Measurements from ENCODE around the gene SUPT3H. TPM values are rescaled to one million over a fixed set of nuclear protein-coding genes. Genes with fewer than 3 reads are reported as not detected.

Gene SUPT3H
- total RNA-seq, 2 experiments from 2014 or later = 8.2 to 11.7 TPM

GRCh38 chr6:44789806-44790205 is 587.9 kb downstream of the SUPT3H start:
- Mint-ChIP-seq H3K4me1 (peaks cover 9% of the 10 kb centered on the region), H3K27ac (no peak overlapping the region), H3K27me3 (no peaks in the 10 kb centered on the region), H3K9me3 (ENCODE audit: low read depth) (peaks cover 5% of the 10 kb centered on the region), H3K36me3 (peaks cover 5% of the 10 kb centered on the region), H3K4me3 (no peak overlapping the region)
- CTCF ChIA-PET = no interaction called here
- DNase-seq (no peak), ATAC-seq (no peak)

DNA sequence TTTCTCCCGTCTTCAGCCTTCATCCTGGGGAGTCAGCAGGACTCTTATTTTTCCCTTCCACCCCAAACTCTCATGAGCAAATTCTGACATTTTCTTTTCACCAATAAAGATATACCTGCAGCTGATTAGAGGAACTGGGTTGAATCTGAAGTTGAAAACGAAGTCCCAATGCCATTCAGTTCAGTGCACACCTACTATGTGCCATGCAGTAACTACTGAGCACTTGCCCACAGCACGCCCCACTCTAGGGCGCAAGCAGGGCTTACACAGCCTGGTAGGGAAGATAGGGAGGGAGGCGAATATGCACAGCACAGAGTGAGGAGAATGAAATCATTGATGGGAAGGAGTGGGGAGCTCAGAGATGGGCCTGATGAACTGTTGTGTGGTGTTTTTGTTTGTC is 588.7 kb downstream of the SUPT3H start:
- H3K9me3 Mint-ChIP-seq (ENCODE audit: low read depth) = peaks cover 5% of the 10 kb centered on the region
- H3K4me3 Mint-ChIP-seq = no peak overlapping the region
- H3K4me1 Mint-ChIP-seq = peaks cover 9% of the 10 kb centered on the region
- CTCF ChIA-PET = no interaction called here
- no peak for DNase-seq
- no peaks in the 10 kb centered on the region for H3K27me3 Mint-ChIP-seq
- H3K36me3 Mint-ChIP-seq = peaks cover 5% of the 10 kb centered on the region
- no peak for ATAC-seq
- H3K27ac Mint-ChIP-seq = no peak overlapping the region

- Mint-ChIP-seq H3K27ac (no peak overlapping the region), H3K36me3 (peaks cover 5% of the 10 kb centered on the region), H3K4me3 (no peak overlapping the region), H3K9me3 (ENCODE audit: low read depth) (peaks cover 5% of the 10 kb centered on the region), H3K4me1 (peaks cover 9% of the 10 kb centered on the region), H3K27me3 (no peaks in the 10 kb centered on the region)
- ATAC-seq = no peak
- no peak for DNase-seq
- CTCF ChIA-PET = no interaction called here
Measured at GRCh38 chr6:44788387-44788981, 589.2 kb downstream of the SUPT3H start.

GRCh38 chr6:44787254-44787834 is 590.4 kb downstream of the SUPT3H start:
- ATAC-seq (peak; percentile 33), DNase-seq (no peak)
- H3K9me3 Mint-ChIP-seq (ENCODE audit: low read depth) = peaks cover 5% of the 10 kb centered on the region
- H3K36me3 Mint-ChIP-seq = peaks cover 5% of the 10 kb centered on the region
- peaks cover 9% of the 10 kb centered on the region for H3K4me1 Mint-ChIP-seq
- CTCF ChIA-PET = no interaction called here
- H3K4me3 Mint-ChIP-seq = no peak overlapping the region
- H3K27ac Mint-ChIP-seq = peak overlapping the region; percentile 32
- no peaks in the 10 kb centered on the region for H3K27me3 Mint-ChIP-seq

DNA sequence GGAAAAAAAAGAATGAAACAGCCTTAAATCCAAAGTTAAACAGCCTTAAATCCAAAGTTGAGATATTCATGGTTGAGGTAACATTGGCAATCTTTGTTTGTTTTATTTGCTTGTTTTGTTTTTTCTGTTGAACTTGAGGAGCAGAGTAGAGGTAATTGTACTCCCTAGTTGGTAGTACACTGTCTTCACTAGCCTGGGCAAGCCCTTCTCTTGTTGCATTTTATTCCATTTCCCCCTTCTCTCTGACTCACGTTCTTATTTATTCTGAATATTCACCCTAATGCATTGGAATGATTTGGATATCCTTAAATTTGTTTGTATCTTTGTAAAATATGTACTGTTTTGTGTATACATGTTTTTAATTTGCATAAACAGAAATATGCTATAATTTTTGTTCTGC is 592.6 kb downstream of the SUPT3H start:
- CTCF ChIA-PET = no interaction called here
- Mint-ChIP-seq H3K4me3 (no peak overlapping the region), H3K9me3 (ENCODE audit: low read depth) (peaks cover 3% of the 10 kb centered on the region), H3K36me3 (peaks cover 5% of the 10 kb centered on the region), H3K27ac (no peak overlapping the region), H3K27me3 (no peaks in the 10 kb centered on the region), H3K4me1 (peaks cover 9% of the 10 kb centered on the region)
- ATAC-seq (no peak), DNase-seq (no peak)

DNA sequence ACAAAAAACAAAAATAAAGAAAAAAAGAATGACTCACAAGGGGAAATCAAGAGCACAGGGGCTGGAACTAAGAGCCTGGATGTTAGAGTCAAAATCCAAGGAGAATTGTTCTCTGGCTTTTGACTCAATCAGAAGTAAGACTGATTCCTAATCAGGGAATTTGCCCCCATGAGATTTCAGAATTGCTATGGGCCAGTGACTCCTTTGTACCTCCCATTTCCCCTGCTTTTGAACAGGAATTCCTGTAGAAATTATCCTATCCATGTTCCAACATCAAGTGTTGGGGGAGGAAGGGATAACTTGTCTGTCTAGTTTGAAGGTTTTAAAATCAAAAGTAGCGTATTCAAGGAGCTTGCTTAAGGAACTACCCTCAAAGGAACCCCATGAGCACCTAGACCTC is 593.5 kb downstream of the SUPT3H start:
- Mint-ChIP-seq H3K36me3 (peaks cover 5% of the 10 kb centered on the region), H3K9me3 (ENCODE audit: low read depth) (peaks cover 3% of the 10 kb centered on the region), H3K4me3 (no peak overlapping the region), H3K4me1 (peaks cover 9% of the 10 kb centered on the region), H3K27me3 (no peaks in the 10 kb centered on the region), H3K27ac (no peak overlapping the region)
- CTCF ChIA-PET = no interaction called here
- ATAC-seq (no peak), DNase-seq (no peak)

DNA sequence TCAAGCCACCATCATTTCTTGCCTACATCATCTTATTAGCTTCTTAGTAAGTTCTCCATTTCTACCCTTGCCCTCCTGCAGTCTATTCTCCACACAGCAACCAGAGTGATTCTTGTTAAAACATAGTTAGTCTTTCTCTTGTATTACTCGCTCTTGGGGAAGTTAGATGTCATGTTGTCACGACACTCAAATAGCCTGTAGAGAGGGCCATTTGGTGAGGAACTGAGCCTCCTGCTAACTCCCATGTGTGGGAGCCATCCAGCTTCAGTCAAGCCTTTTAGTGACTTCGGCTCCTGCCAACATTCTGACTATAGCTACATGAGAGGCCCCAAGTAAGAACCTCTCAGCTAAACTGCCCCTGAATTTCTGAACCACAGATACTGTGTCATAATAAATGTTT is 594.8 kb downstream of the SUPT3H start:
- no peak overlapping the region for H3K27ac Mint-ChIP-seq
- CTCF ChIA-PET = no interaction called here
- peaks cover 7% of the 10 kb centered on the region for H3K4me1 Mint-ChIP-seq
- peaks cover 3% of the 10 kb centered on the region for H3K9me3 Mint-ChIP-seq (ENCODE audit: low read depth)
- DNase-seq (no peak), ATAC-seq (no peak)
- H3K36me3 Mint-ChIP-seq = peaks cover 5% of the 10 kb centered on the region
- no peak overlapping the region for H3K4me3 Mint-ChIP-seq
- no peaks in the 10 kb centered on the region for H3K27me3 Mint-ChIP-seq

DNA sequence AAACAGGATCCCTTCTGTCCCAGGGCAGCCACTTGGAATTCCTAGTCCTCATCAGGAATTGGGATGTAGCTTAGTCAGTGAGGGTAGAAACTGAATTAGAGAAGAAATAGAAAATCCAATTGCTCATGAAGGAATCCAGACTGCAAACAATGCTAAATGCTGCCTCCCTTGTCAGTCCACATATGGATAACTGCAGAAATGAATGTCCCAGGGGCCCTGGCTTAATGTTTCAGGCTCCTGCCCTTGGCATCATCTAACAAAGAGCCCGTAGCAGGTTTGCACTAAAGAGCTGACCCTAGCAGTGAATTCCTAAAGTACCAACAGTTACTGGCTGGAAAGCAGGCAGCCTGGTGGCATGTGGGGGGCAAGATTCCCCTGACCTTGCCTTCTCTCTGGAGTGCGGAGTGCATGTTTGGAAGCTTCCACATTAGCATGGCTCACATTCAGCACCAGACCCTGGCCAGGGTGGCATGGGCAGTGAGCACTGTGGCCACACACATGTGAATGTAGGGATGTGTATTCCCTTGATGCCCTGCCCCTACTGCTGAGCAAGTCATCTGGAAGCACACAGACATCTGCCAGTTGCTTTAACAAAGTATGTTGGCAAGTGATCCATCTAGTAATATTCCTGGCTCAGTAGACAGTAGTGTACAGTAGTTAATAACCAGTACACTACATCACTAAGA is 595.7 kb downstream of the SUPT3H start:
- Mint-ChIP-seq H3K4me3 (no peak overlapping the region), H3K4me1 (no peaks in the 10 kb centered on the region), H3K27me3 (no peaks in the 10 kb centered on the region), H3K9me3 (ENCODE audit: low read depth) (peaks cover 3% of the 10 kb centered on the region), H3K36me3 (peaks cover 2% of the 10 kb centered on the region), H3K27ac (no peak overlapping the region)
- ATAC-seq = no peak
- CTCF ChIA-PET = no interaction called here
- no peak for DNase-seq

DNA sequence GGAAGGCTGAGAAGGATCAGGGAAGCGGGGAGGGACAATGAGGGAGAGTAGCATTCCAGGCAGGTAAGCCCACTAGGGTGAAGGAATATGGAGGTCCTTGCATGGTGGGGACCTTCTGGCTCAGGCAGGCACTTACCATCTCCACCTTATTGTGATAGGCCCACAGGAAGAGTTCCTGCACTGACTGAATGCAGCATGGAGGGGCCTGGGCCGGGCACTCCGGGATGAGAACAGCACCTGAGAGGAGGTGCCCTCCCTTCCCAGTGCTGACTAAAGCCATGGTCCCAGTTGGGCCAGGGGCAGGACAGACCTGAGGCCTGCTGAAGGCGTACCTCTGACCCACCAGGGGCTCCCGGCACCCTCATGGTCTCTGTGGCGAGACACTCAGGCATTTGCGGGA is 597.6 kb downstream of the SUPT3H start:
- H3K27ac Mint-ChIP-seq = no peak overlapping the region
- DNase-seq (no peak), ATAC-seq (no peak)
- H3K27me3 Mint-ChIP-seq = no peaks in the 10 kb centered on the region
- CTCF ChIA-PET = no interaction called here
- H3K4me3 Mint-ChIP-seq = no peak overlapping the region
- H3K9me3 Mint-ChIP-seq (ENCODE audit: low read depth) = no peaks in the 10 kb centered on the region
- H3K36me3 Mint-ChIP-seq = peaks cover under 1% of the 10 kb centered on the region
- H3K4me1 Mint-ChIP-seq = no peaks in the 10 kb centered on the region

- Mint-ChIP-seq H3K27me3 (no peaks in the 10 kb centered on the region), H3K9me3 (ENCODE audit: low read depth) (peaks cover 5% of the 10 kb centered on the region), H3K27ac (no peak overlapping the region), H3K36me3 (peaks cover 3% of the 10 kb centered on the region), H3K4me3 (no peak overlapping the region), H3K4me1 (no peaks in the 10 kb centered on the region)
- CTCF ChIA-PET = interaction anchor here (1.4 kb wide), 1 partner anchor 123 kb away, joined by 3 read pairs; no protein-coding TSS in a partner anchor
- DNase-seq = no peak
- no peak for ATAC-seq
Measured at GRCh38 chr6:44779130-44779826, 598.5 kb downstream of the SUPT3H start.

Small RNAs within 50 kb of the gene (microRNA-seq; reads per million reads assigned to microRNA genes)
- gene MIR586 = 2.1 reads per million

Other genes with a start within 250 kb of the SUPT3H start
- gene RUNX2, start 49.6 kb downstream of the SUPT3H start, total RNA-seq = 10 to 100 TPM in 1 of 2 experiments, 1 to 10 TPM in 1; 9.3 to 19.9 TPM